ENCODE results near the gene RPL36A. TPM values are rescaled to one million over a fixed set of nuclear protein-coding genes. Genes with fewer than 3 reads are reported as not detected.

RPL36A gene
- total and polyA plus RNA-seq, 2 of the 13 experiments (the other 11 are each of a cell fraction or from before 2014, with no cell fraction given): 1,152 to 1,716 TPM

- TF ChIP-seq ASH2L (IDR thresholded peaks at IDR 0.05; ENCODE audit: insufficient read length, low read depth, low read length) (peak; percentile 85), TFDP1 (CRISPR knock-in tag; IDR thresholded peaks at IDR 0.05; ENCODE audit: borderline replicate concordance) (peak; percentile 37; the same call in 1 of the 2 replicates), TERF1 (CRISPR knock-in tag; IDR thresholded peaks at IDR 0.05) (no peak)
These were observed at the start of gene RPL36A (continued) for GRCh38 chrX:101390664-101391525.

- ATAC-seq (peak; percentile 64), FAIRE-seq (peak; percentile 90), DNase-seq (ENCODE audit: low spot score) (peak; percentile 43)
- no peaks in the 10 kb centered on the region for H3K9me3 ChIP-seq (ENCODE audit: low read length)
- H2AFZ ChIP-seq (ENCODE audit: low read length): no peak overlapping the region
- ChIA-PET POLR2A (interaction anchor here (0.5 to 2.6 kb wide), 4 partner anchors 43 to 297 kb away, joined by 3 to 35 read pairs (median 4); partner anchors contain the start of gene RPL36A), CTCF (ENCODE audit: low intra/inter-chr PET ratio, low total read pairs) (no interaction called here)
- intact Hi-C loops (cut with micrococcal nuclease; ENCODE audit: unreplicated experiment) (loop anchor here (5.0 kb wide), 2 partner anchors 44 to 59 kb away; partner anchors contain the start of genes GLA, HNRNPH2 and RPL36A), in situ Hi-C loops (cut with HindIII; ENCODE audit: extremely low pct_ligation_motif_present, low pct_unique_long_range_greater_than_20kb) (no loop called here)
- BruUV-seq (replicated peaks): TSS peak; percentile 66
- peak overlapping the region; percentile 85 for H3K27ac ChIP-seq (ENCODE audit: extremely low read length, insufficient read depth, low read length)
- H3K4me1 ChIP-seq (ENCODE audit: insufficient read depth, low read length): 0 out of 2 replicates have a peak, but pooled peaks cover 8% of the 10 kb centered on the region
- H3K9ac ChIP-seq (ENCODE audit: insufficient read depth, low read depth, low read length): peak overlapping the region; percentile 76
- H3K4me2 ChIP-seq (ENCODE audit: low read depth, low read length): peak overlapping the region; percentile 74
- peaks cover 0 to 3% of the 10 kb centered on the region in 2 experiments; a peak in 1 of 5 replicates for H3K36me3 ChIP-seq (replicated peaks in 1 of 2; ENCODE audit: control insufficient read depth in 1 of 2, insufficient read depth in 2 of 2, low read length in 2 of 2)
- peaks cover 20% of the 10 kb centered on the region for H3K79me2 ChIP-seq (ENCODE audit: insufficient read depth, low read length)
- peak overlapping the region; percentile 66 to 75 (median 71) for H3K4me3 ChIP-seq (replicated peaks in 1 of 3; ENCODE audit: insufficient read depth in 1 of 3, low read depth in 2 of 3, low read length in 3 of 3)
- H3K27me3 ChIP-seq (ENCODE audit: control insufficient read depth in 1 of 2, insufficient read depth in 2 of 2, low read length in 2 of 2): no peaks in the 10 kb centered on the region
- H4K20me1 ChIP-seq (ENCODE audit: insufficient read depth, low read length): no peaks in the 10 kb centered on the region
- WGBS (ENCODE audit: low lambda C conversion rate): 0% methylated on average over 4 of the region's 14 CpGs
- no peak for TF ChIP-seq ZNF235 (CRISPR knock-in tag; IDR thresholded peaks at IDR 0.05; ENCODE audit: borderline replicate concordance)
- no peak for TF ChIP-seq ZFP36 (IDR thresholded peaks at IDR 0.05; ENCODE audit: borderline replicate concordance, low read depth, low read length, partially characterized antibody)
- TF ChIP-seq ZNF569 (CRISPR knock-in tag; IDR thresholded peaks at IDR 0.05; ENCODE audit: borderline replicate concordance): no peak
- TF ChIP-seq HIVEP1 (CRISPR knock-in tag; IDR thresholded peaks at IDR 0.05): no peak
- TF ChIP-seq HNF4G (IDR thresholded peaks at IDR 0.05; ENCODE audit: borderline replicate concordance, low read depth, low read length): peak; percentile 48; the same call in 1 of the 2 replicates
- no peak for TF ChIP-seq HNF4G (CRISPR knock-in tag; IDR thresholded peaks at IDR 0.05; ENCODE audit: borderline replicate concordance, low read depth)
- no peak for TF ChIP-seq ZNF530 (CRISPR knock-in tag; IDR thresholded peaks at IDR 0.05; ENCODE audit: low read depth)
- TF ChIP-seq ATF7 (IDR thresholded peaks at IDR 0.05): no peak
- TF ChIP-seq ATF7 (CRISPR knock-in tag; IDR thresholded peaks at IDR 0.05): no peak
- no peak for TF ChIP-seq ZNF263 (CRISPR knock-in tag; IDR thresholded peaks at IDR 0.05)
- no peak for TF ChIP-seq STAT5B (CRISPR knock-in tag; IDR thresholded peaks at IDR 0.05)
- TF ChIP-seq RFXANK (CRISPR knock-in tag; IDR thresholded peaks at IDR 0.05): no peak
- no peak for TF ChIP-seq ZSCAN9 (CRISPR knock-in tag; IDR thresholded peaks at IDR 0.05; ENCODE audit: borderline replicate concordance)
- TF ChIP-seq ATF2 (CRISPR knock-in tag; IDR thresholded peaks at IDR 0.05): no peak
- TF ChIP-seq ZNF773 (CRISPR knock-in tag; IDR thresholded peaks at IDR 0.05; ENCODE audit: borderline replicate concordance): no peak
- no peak for TF ChIP-seq CCDC6 (CRISPR knock-in tag; IDR thresholded peaks at IDR 0.05)
These were observed 42.9 kb upstream of the RPL36A start for GRCh38 chrX:101347859-101348451.
